GM23248 (cell line): ENCODE data around the gene ARHGEF38.

Source experiments
- EZH2 ChIP-seq: fragments of 200-600 bp; sonication (generic); IDR thresholded peaks from 2 replicates; pipeline ENCODE4 v1.6.1; 2018; ENCODE audit warnings: antibody characterized with exemption, mild to moderate bottlenecking; ENCODE audit not compliant: insufficient read depth, poor library complexity, severe bottlenecking
- EZH2phosphoT487 ChIP-seq: fragments of 200-600 bp; sonication (generic); IDR thresholded peaks from 2 replicates; pipeline ENCODE4 v1.6.1; 2018; ENCODE audit warnings: antibody characterized with exemption, moderate library complexity, mild to moderate bottlenecking, low read depth; ENCODE audit not compliant: insufficient read depth

DNA sequence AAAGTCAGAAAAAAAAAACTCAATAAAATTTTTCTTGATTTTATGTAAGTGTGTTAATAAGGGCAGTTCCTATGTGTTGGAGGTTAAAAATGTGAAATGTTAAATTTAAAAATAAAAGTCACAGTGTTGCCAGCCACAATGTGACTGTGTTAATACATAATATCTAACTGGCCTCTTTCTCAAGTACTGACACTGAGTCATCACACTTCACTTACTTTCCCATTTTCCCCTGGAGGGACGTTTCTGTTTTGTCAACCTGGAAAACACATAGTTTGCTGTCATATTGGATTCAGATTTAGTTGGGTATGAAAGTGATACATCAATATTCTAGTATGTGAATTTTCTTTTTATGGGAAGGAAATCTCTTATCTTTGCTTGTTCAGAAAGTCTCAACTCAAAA is 46.4 kb downstream of the ARHGEF38 start:
- TF ChIP-seq EZH2 (no peak), EZH2phosphoT487 (no peak)
